CD4-positive, alpha-beta T cell treated with Interleukin-1 beta for 1 hour (primary cell): ENCODE data around the gene KL.

Source experiments
- DNase-seq, 2 donors: peaks; one replicate each; pipeline ENCODE4 v3.0.0-alpha.2; 2020 to 2022

KL gene

GRCh38 chr13:33045851-33046592, 29.8 kb downstream of the KL start:
- DNase-seq: no peak

- DNase-seq: no peak
Observed at GRCh38 chr13:33050161-33050560, 33.9 kb downstream of the KL start.

GRCh38 chr13:33051632-33052031, 35.4 kb downstream of the KL start:
- DNase-seq: no peak

GRCh38 chr13:33052506-33053280, 36.5 kb downstream of the KL start:
- DNase-seq: no peak

GRCh38 chr13:33053397-33054066, 37.3 kb downstream of the KL start:
- DNase-seq: no peak

- no peak for DNase-seq
Observed at GRCh38 chr13:33057019-33057780, 41.0 kb downstream of the KL start.

- DNase-seq: no peak
Observed at GRCh38 chr13:33058776-33059327, 42.6 kb downstream of the KL start.

GRCh38 chr13:33060815-33061214, 44.6 kb downstream of the KL start:
- no peak for DNase-seq

GRCh38 chr13:33066329-33066728, 50.1 kb downstream of the KL start:
- DNase-seq: no peak

GRCh38 chr13:33069365-33069764, 53.1 kb downstream of the KL start:
- no peak for DNase-seq

GRCh38 chr13:33070713-33071112, 54.5 kb downstream of the KL start:
- DNase-seq: no peak

GRCh38 chr13:33072282-33072681, 56.1 kb downstream of the KL start:
- DNase-seq: no peak

GRCh38 chr13:33072759-33073158, 56.5 kb downstream of the KL start:
- DNase-seq: no peak

GRCh38 chr13:33073338-33073737, 57.1 kb downstream of the KL start:
- DNase-seq: no peak

- DNase-seq: no peak
Observed at GRCh38 chr13:33076001-33076992, 60.1 kb downstream of the KL start.

- DNase-seq: no peak
Observed at GRCh38 chr13:33078263-33078662, 62.0 kb downstream of the KL start.

GRCh38 chr13:33079960-33080359, 63.7 kb downstream of the KL start:
- DNase-seq: no peak

- no peak for DNase-seq
Observed at GRCh38 chr13:33080972-33081590, 64.9 kb downstream of the KL start.

- DNase-seq: no peak
Observed at GRCh38 chr13:33081666-33082065, 65.4 kb downstream of the KL start.

- DNase-seq: no peak
Observed at GRCh38 chr13:33083054-33083453, 66.8 kb downstream of the KL start.

GRCh38 chr13:33087091-33087490, 70.9 kb downstream of the KL start:
- DNase-seq: no peak
